Lower lobe of right lung (tissue), 2 donors: ENCODE data around the gene PLIN5. TPM values are rescaled to one million over a fixed set of nuclear protein-coding genes. Genes with fewer than 3 reads are reported as not detected.
A peak's percentile ranks its signal among the peaks of the same experiment; 100 is the strongest.

Experiments used
- ATAC-seq, 2 donors: fragments of 200-7000 bp; cut with Tn5 transposase; one replicate each; pipeline ENCODE4 v1.9.1; 2020 to 2022; ENCODE audit warnings: mild to moderate bottlenecking in 2 of 2, moderate library complexity in 2 of 2
- DNase-seq: peaks from one replicate; pipeline ENCODE4 v3.0.0-alpha.2; 2020
- H3K27ac ChIP-seq: fragments of 200-600 bp; one replicate; pipeline ENCODE4 v1.8.0; 2022
- H3K27me3 ChIP-seq: fragments of 200-600 bp; one replicate; pipeline ENCODE4 v1.8.0; 2022; ENCODE audit warnings: low read depth
- H3K36me3 ChIP-seq: fragments of 200-600 bp; one replicate; pipeline ENCODE4 v1.8.0; 2022; ENCODE audit warnings: mild to moderate bottlenecking
- H3K4me1 ChIP-seq: fragments of 200-600 bp; one replicate; pipeline ENCODE4 v1.8.0; 2022
- H3K4me3 ChIP-seq: fragments of 200-600 bp; one replicate; pipeline ENCODE4 v1.8.0; 2022; ENCODE audit warnings: mild to moderate bottlenecking
- H3K9me3 ChIP-seq: fragments of 200-600 bp; one replicate; pipeline ENCODE4 v1.8.0; 2022
- CTCF ChIP-seq: fragments of 200-600 bp; IDR thresholded peaks from one replicate; pipeline ENCODE4 v1.8.0; 2022; ENCODE audit warnings: antibody characterized with exemption, mild to moderate bottlenecking
- intact Hi-C: fragments of 100-400 bp; cut with DNase I; formaldehyde crosslinking; loops from one replicate; pipeline ENCODE4 v1.11.0; 2022
- total RNA-seq: library from RNA; stranded (reverse); fragmentation: NEBNext Ultra II Directional; extraction: Animal tissue kit (Norgen Biotek cat#: 25700); gene quantifications from one replicate; pipeline ENCODE4 v1.2.1, GENCODE V29; 2021
- donor health status: DM: no; HTN: yes; CAD: no; lungs with severe emphysema.

The PLIN5 gene
- total RNA-seq, 1 donor from 2014 or later = 19.9 TPM

- intact Hi-C loops = no loop called here
- Histone ChIP-seq H3K27ac (no peak overlapping the region), H3K36me3 (peaks cover 59% of the 10 kb centered on the region), H3K4me3 (no peak overlapping the region), H3K9me3 (no peaks in the 10 kb centered on the region), H3K4me1 (no peaks in the 10 kb centered on the region), H3K27me3 (no peaks in the 10 kb centered on the region)
- ATAC-seq (no peak), DNase-seq (no peak)
- TF ChIP-seq CTCF = no peak
Observed at GRCh38 chr19:4487572-4487971, 47.5 kb downstream of the PLIN5 start.

GRCh38 chr19:4483385-4483784, 51.6 kb downstream of the PLIN5 start:
- ATAC-seq = peak in 1 of 2 donors; percentile 11
- Histone ChIP-seq H3K9me3 (no peaks in the 10 kb centered on the region), H3K4me1 (no peaks in the 10 kb centered on the region), H3K27me3 (no peaks in the 10 kb centered on the region), H3K36me3 (peaks cover 52% of the 10 kb centered on the region), H3K27ac (no peak overlapping the region), H3K4me3 (no peak overlapping the region)
- intact Hi-C loops = no loop called here
- DNase-seq = no peak
- no peak for TF ChIP-seq CTCF

GRCh38 chr19:4482721-4483364, 52.2 kb downstream of the PLIN5 start:
- no peak overlapping the region for H3K4me3 ChIP-seq
- no peak for ATAC-seq
- H3K36me3 ChIP-seq = peaks cover 51% of the 10 kb centered on the region
- no peak for DNase-seq
- no peaks in the 10 kb centered on the region for H3K27me3 ChIP-seq
- no peak for TF ChIP-seq CTCF
- H3K9me3 ChIP-seq = no peaks in the 10 kb centered on the region
- H3K27ac ChIP-seq = no peak overlapping the region
- intact Hi-C loops = no loop called here
- H3K4me1 ChIP-seq = no peaks in the 10 kb centered on the region

- TF ChIP-seq CTCF = no peak
- no peak for ATAC-seq
- Histone ChIP-seq H3K9me3 (no peaks in the 10 kb centered on the region), H3K27me3 (no peaks in the 10 kb centered on the region), H3K4me1 (peaks cover 16% of the 10 kb centered on the region), H3K4me3 (no peak overlapping the region), H3K36me3 (peaks cover 53% of the 10 kb centered on the region), H3K27ac (no peak overlapping the region)
- intact Hi-C loops = no loop called here
- DNase-seq = no peak
Observed at GRCh38 chr19:4477034-4477801, 57.8 kb downstream of the PLIN5 start.

- no peak for DNase-seq
- no peak overlapping the region for H3K27ac ChIP-seq
- intact Hi-C loops = no loop called here
Observed at GRCh38 chr19:4474514-4475022, 60.5 kb downstream of the PLIN5 start.

More at GRCh38 chr19:4474514-4475022, 60.5 kb downstream of the PLIN5 start:
- no peaks in the 10 kb centered on the region for H3K27me3 ChIP-seq
- H3K9me3 ChIP-seq = no peaks in the 10 kb centered on the region
- no peak overlapping the region for H3K4me3 ChIP-seq
- no peak for TF ChIP-seq CTCF
- ATAC-seq = no peak
- peaks cover 37% of the 10 kb centered on the region for H3K36me3 ChIP-seq
- H3K4me1 ChIP-seq = peaks cover 16% of the 10 kb centered on the region
